ENCODE measurements around the gene CNTNAP2.

- no peak for TF ChIP-seq EZH2 (IDR thresholded peaks at IDR 0.05; ENCODE audit: insufficient read depth, poor library complexity, severe bottlenecking)
- no peak for TF ChIP-seq EZH2phosphoT487 (IDR thresholded peaks at IDR 0.05; ENCODE audit: insufficient read depth, low read depth)
Observed at GRCh38 chr7:146096994-146097393, 19.6 kb upstream of the CNTNAP2 start.

All from GM23248 (cell line).